Measurements from ENCODE around the gene STX18.
"Not testable (repeated sequence)": the region's sequence is repeated elsewhere in the genome, so short reads cannot be mapped to it uniquely, and the experiment has no call there.

Gene STX18

GRCh38 chr4:4479366-4479765 lies 62.5 kb downstream of the STX18 start:
- DNase-seq (ENCODE audit: low read depth): no peak

GRCh38 chr4:4477796-4478195 lies 64.1 kb downstream of the STX18 start:
- DNase-seq (ENCODE audit: low read depth): no peak

- no peak for DNase-seq (ENCODE audit: low read depth)
Measured at GRCh38 chr4:4477391-4477790, 64.5 kb downstream of the STX18 start.

GRCh38 chr4:4474476-4474875 lies 67.4 kb downstream of the STX18 start:
- DNase-seq (ENCODE audit: low read depth): no peak

GRCh38 chr4:4472344-4472958 lies 69.4 kb downstream of the STX18 start:
- no peak for DNase-seq (ENCODE audit: low read depth)

GRCh38 chr4:4471195-4471594 lies 70.7 kb downstream of the STX18 start:
- no peak for DNase-seq (ENCODE audit: low read depth)

GRCh38 chr4:4470208-4470607 lies 71.6 kb downstream of the STX18 start:
- no peak for DNase-seq (ENCODE audit: low read depth)

GRCh38 chr4:4465238-4465637 lies 76.6 kb downstream of the STX18 start:
- not testable (repeated sequence) for DNase-seq (ENCODE audit: low read depth)

- no peak for DNase-seq (ENCODE audit: low read depth)
Measured at GRCh38 chr4:4462970-4463369, 78.9 kb downstream of the STX18 start.

- DNase-seq (ENCODE audit: low read depth): no peak
Measured at GRCh38 chr4:4461850-4462249, 80.0 kb downstream of the STX18 start.

GRCh38 chr4:4461178-4461577 lies 80.7 kb downstream of the STX18 start:
- DNase-seq (ENCODE audit: low read depth): no peak

GRCh38 chr4:4460759-4461158 lies 81.1 kb downstream of the STX18 start:
- no peak for DNase-seq (ENCODE audit: low read depth)

GRCh38 chr4:4459181-4459580 lies 82.7 kb downstream of the STX18 start:
- no peak for DNase-seq (ENCODE audit: low read depth)

- peak; percentile 88 for DNase-seq (ENCODE audit: low read depth)
Measured at GRCh38 chr4:4457803-4458553, 83.9 kb downstream of the STX18 start.

- DNase-seq (ENCODE audit: low read depth): no peak
Measured at GRCh38 chr4:4456816-4457578, 84.9 kb downstream of the STX18 start.

- DNase-seq (ENCODE audit: low read depth): peak; percentile 72
Measured at GRCh38 chr4:4456351-4456750, 85.5 kb downstream of the STX18 start.

- no peak for DNase-seq (ENCODE audit: low read depth)
Measured at GRCh38 chr4:4455210-4455865, 86.5 kb downstream of the STX18 start.

- DNase-seq (ENCODE audit: low read depth): peak; percentile 14
Measured at GRCh38 chr4:4446434-4446833, 95.4 kb downstream of the STX18 start.

GRCh38 chr4:4443821-4444220 lies 98.0 kb downstream of the STX18 start:
- peak; percentile 67 for DNase-seq (ENCODE audit: low read depth)

GRCh38 chr4:4440333-4441061 lies 101.4 kb downstream of the STX18 start:
- DNase-seq (ENCODE audit: low read depth): no peak

GRCh38 chr4:4439782-4440181 lies 102.1 kb downstream of the STX18 start:
- no peak for DNase-seq (ENCODE audit: low read depth)

- DNase-seq (ENCODE audit: low read depth): no peak
Measured at GRCh38 chr4:4438891-4439290, 103.0 kb downstream of the STX18 start.
